Testis (tissue), 3 donors: ENCODE results near the gene ZNF423. TPM values are rescaled to one million over a fixed set of nuclear protein-coding genes. Genes with fewer than 3 reads are reported as not detected.

Experiments used
- DNase-seq: peaks from one replicate; pipeline ENCODE4 v3.0.0-alpha.2; 2019
- H3K27ac ChIP-seq, 2 donors: fragments of 200-600 bp; sonication (generic); one replicate each; pipeline ENCODE4 v1.5.1; 2019
- H3K27me3 ChIP-seq: fragments of 200-600 bp; sonication (generic); one replicate; pipeline ENCODE4 v1.5.1; 2019
- H3K36me3 ChIP-seq: fragments of 200-600 bp; sonication (generic); one replicate; pipeline ENCODE4 v1.5.1; 2017; ENCODE audit warnings: low read depth; ENCODE audit errors: missing control alignments
- H3K4me1 ChIP-seq: fragments of 200-600 bp; sonication (generic); one replicate; pipeline ENCODE4 v1.5.1; 2019
- H3K4me3 ChIP-seq, 2 donors: fragments of 200-600 bp; sonication (generic); one replicate each; pipeline ENCODE4 v1.5.1; 2017 to 2019
- H3K9me3 ChIP-seq: fragments of 200-600 bp; sonication (generic); one replicate; pipeline ENCODE4 v1.5.1; 2017
- CTCF ChIP-seq, 3 experiments: fragments of 450-650 bp in 2 of 3; fragments of 200-600 bp in 1 of 3; sonication (generic) in 1 of 3; IDR thresholded peaks; one replicate each; pipeline ENCODE4 v1.5.1; 2016 to 2019; ENCODE audit warnings: antibody characterized with exemption in 3 of 3, mild to moderate bottlenecking in 2 of 3, moderate library complexity in 1 of 3
- POLR2A ChIP-seq: fragments of 450-650 bp; IDR thresholded peaks from one replicate; pipeline ENCODE4 v1.6.1; 2017; ENCODE audit warnings: antibody characterized with exemption, mild to moderate bottlenecking, moderate library complexity
- WGBS, 2 donors: methylation state at CpG; one replicate each; pipeline ENCODE4 v1.1.5; 2018; 5-methylcytosine and 5-hydroxymethylcytosine counted together
- intact Hi-C: fragments of 100-400 bp; cut with DNase I; formaldehyde crosslinking; loops from one replicate; pipeline ENCODE4 v1.15.1; 2023; ENCODE audit warnings: low total_unique reads
- polyA plus RNA-seq: library from polyadenylated mRNA; stranded (reverse); fragments of 350-450 nt; fragmentation: Illumina TruSeq; extraction: RNeasy Lipid Tissue Mini Kit (QIAGEN cat#74804); gene quantifications from one replicate; pipeline ENCODE4 v1.2.3, GENCODE V29; 2014; ENCODE audit warnings: low read depth, low replicate concordance; ENCODE audit not compliant: insufficient read depth
- total RNA-seq, 2 donors: library from RNA; depleted of rRNA; stranded (reverse); fragments of >200 nt; gene quantifications; one replicate each; pipeline ENCODE4 v1.2.3, GENCODE V29; 2016

Gene ZNF423
- total and polyA plus RNA-seq, 3 donors from 2014 or later, result 8.9 to 19.0 (median 12.1) TPM

DNA sequence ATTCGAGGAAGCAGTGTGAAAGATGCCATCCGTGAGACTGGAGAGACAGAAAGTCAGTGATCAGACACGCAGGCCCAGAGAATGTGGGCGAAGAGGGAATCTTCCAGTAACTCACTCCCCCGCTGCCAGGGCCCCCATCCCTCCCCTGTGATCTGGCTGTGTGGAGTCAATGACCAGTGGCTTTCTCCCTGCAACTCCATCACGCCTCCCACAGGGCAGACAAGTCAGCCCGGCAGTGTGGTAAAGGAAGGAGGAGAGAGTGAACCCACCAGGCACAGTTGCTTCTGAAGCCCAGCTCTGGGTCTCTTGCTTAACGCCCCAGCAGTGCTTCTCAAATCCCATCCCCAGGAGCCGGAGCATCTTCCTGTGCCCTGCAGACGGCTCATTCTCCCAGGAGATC lies 142.1 kb downstream of the ZNF423 start:
- Histone ChIP-seq H3K27ac (no peak overlapping the region), H3K4me3 (no peak overlapping the region), H3K9me3 (no peaks in the 10 kb centered on the region), H3K36me3 (no peaks in the 10 kb centered on the region), H3K27me3 (no peaks in the 10 kb centered on the region), H3K4me1 (no peaks in the 10 kb centered on the region)
- TF ChIP-seq POLR2A, result no peak
- no peak for TF ChIP-seq CTCF (IDR thresholded peaks at IDR 0.05)
- WGBS, 2 donors, result 74 to 84% methylated on average over 10 of the region's 10 CpGs
- intact Hi-C loops, result no loop called here
- DNase-seq, result no peak

- no peaks in the 10 kb centered on the region for H3K27me3 ChIP-seq
- 83 to 89% methylated on average over 16 of the region's 16 CpGs for WGBS, 2 donors
Observed at GRCh38 chr16:49712542-49712941, 143.4 kb downstream of the ZNF423 start.

DNA sequence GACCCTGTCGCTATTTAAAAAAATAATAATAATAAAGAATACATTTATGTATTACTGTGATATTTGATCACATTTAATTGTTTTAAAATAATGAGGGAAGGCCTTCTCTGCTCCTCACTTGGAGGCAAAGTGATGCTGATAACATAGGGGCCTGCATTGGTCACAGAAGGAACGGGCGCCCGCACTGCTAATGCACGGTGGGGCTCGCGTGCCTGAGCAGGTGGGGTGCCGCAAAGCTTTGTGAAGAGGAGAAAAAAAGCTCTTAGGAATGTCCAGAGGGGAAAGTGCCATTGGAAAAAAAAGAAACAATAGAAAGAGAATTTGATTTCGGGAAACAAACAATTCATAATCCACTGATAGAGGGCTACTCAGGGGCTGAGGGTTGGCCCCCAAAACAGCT lies 143.8 kb downstream of the ZNF423 start:
- no peaks in the 10 kb centered on the region for H3K36me3 ChIP-seq
- intact Hi-C loops, result no loop called here
- no peaks in the 10 kb centered on the region for H3K27me3 ChIP-seq
- H3K4me1 ChIP-seq, result no peaks in the 10 kb centered on the region
- WGBS, 2 donors, result 94 to 96% methylated on average over 9 of the region's 9 CpGs
- TF ChIP-seq CTCF (IDR thresholded peaks at IDR 0.05) (no peak), POLR2A (no peak)
- H3K9me3 ChIP-seq, result no peaks in the 10 kb centered on the region
- no peak overlapping the region for H3K4me3 ChIP-seq
- DNase-seq, result no peak
- H3K27ac ChIP-seq, result no peak overlapping the region

More at GRCh38 chr16:49712542-49712941, 143.4 kb downstream of the ZNF423 start:
- TF ChIP-seq POLR2A, result no peak
- no peak for TF ChIP-seq CTCF (IDR thresholded peaks at IDR 0.05)
- Histone ChIP-seq H3K4me3 (no peak overlapping the region), H3K36me3 (no peaks in the 10 kb centered on the region), H3K9me3 (no peaks in the 10 kb centered on the region), H3K27ac (no peak overlapping the region), H3K4me1 (no peaks in the 10 kb centered on the region)
- DNase-seq, result no peak
- intact Hi-C loops, result no loop called here

- Histone ChIP-seq H3K27me3 (no peaks in the 10 kb centered on the region), H3K4me3 (no peak overlapping the region), H3K27ac (no peak overlapping the region), H3K4me1 (no peaks in the 10 kb centered on the region), H3K9me3 (no peaks in the 10 kb centered on the region), H3K36me3 (no peaks in the 10 kb centered on the region)
- TF ChIP-seq POLR2A (no peak), CTCF (IDR thresholded peaks at IDR 0.05) (no peak)
- intact Hi-C loops, result no loop called here
- no peak for DNase-seq
- WGBS, 2 donors, result 82 to 83% methylated on average over 12 of the region's 12 CpGs
Observed at GRCh38 chr16:49709057-49709456, 146.9 kb downstream of the ZNF423 start.

- intact Hi-C loops, result no loop called here
Observed at GRCh38 chr16:49708491-49708890, 147.4 kb downstream of the ZNF423 start.

More at GRCh38 chr16:49708491-49708890, 147.4 kb downstream of the ZNF423 start:
- Histone ChIP-seq H3K27ac (no peak overlapping the region), H3K4me1 (no peaks in the 10 kb centered on the region), H3K27me3 (no peaks in the 10 kb centered on the region), H3K36me3 (no peaks in the 10 kb centered on the region), H3K9me3 (no peaks in the 10 kb centered on the region), H3K4me3 (no peak overlapping the region)
- 84 to 86% methylated on average over 6 of the region's 6 CpGs for WGBS, 2 donors
- no peak for TF ChIP-seq POLR2A
- no peak for TF ChIP-seq CTCF (IDR thresholded peaks at IDR 0.05)
- DNase-seq, result no peak
